HCT116 (cell line): ENCODE data around the gene FHOD3. TPM values are rescaled to one million over a fixed set of nuclear protein-coding genes. Genes with fewer than 3 reads are reported as not detected.

Experiments
- ATAC-seq: fragments of 200-7000 bp; cut with Tn5 transposase; 2 replicates; pipeline ENCODE4 v1.9.1; 2020; ENCODE audit warnings: mild to moderate bottlenecking, moderate library complexity
- BruUV-seq: library from RNA; stranded (reverse); fragments of 400-500 nt; replicated peaks from 2 replicates; lab custom pipeline; 2021; lab: Mats Ljungman, UMichigan
- CTCF ChIA-PET: fragments of 300-600 bp; sonication (Branson Sonifier 250); formaldehyde crosslinking; loops from one replicate; lab custom pipeline; 2021; ENCODE audit warnings: antibody characterized with exemption; lab: Charles Lee
- POLR2A ChIA-PET: fragments of 300-600, 350-600 bp; sonication (Branson Sonifier 250); formaldehyde crosslinking; loops from one replicate; lab custom pipeline; 2021; ENCODE audit warnings: antibody characterized with exemption; lab: Charles Lee
- RAD21 ChIA-PET, 2 experiments: fragments of 300-600 bp; sonication (Branson Sonifier 250); formaldehyde crosslinking; loops; one replicate each; lab custom pipeline; 2023; ENCODE audit warnings: low total read pairs in 2 of 2; ENCODE audit not compliant: uncharacterized antibody in 2 of 2, unreplicated experiment in 2 of 2, low non-redundant PET in 1 of 2; lab: Charles Lee
- DNase-seq: peaks from one replicate; pipeline ENCODE4 v3.0.0-alpha.2; 2010; ENCODE audit warnings: low read depth, low spot score
- H2AFZ ChIP-seq: fragments of 200-600 bp; shearing (Covaris generic), sonication (generic); 2 replicates; pipeline ENCODE4 v1.6.1; 2017; ENCODE audit warnings: low read depth, mixed run types, mixed read lengths, antibody characterized with exemption, low read length; ENCODE audit not compliant: poor library complexity, severe bottlenecking
- H3K27ac ChIP-seq: 2 replicates; pipeline ENCODE4 v1.5.1; 2012; ENCODE audit warnings: low read depth, low read length
- H3K27me3 ChIP-seq: fragments of 200-600 bp; sonication (generic); 2 replicates; pipeline ENCODE4 v1.6.1; 2016; ENCODE audit warnings: mixed run types, low read length, mixed read lengths; ENCODE audit not compliant: insufficient read depth
- H3K36me3 ChIP-seq, 2 experiments: fragments of 200-500 bp in 1 of 2; fragments of 200-600 bp in 1 of 2; sonication (Bioruptor generic) in 1 of 2; sonication (generic) in 1 of 2; 2 replicates each; pipeline versions ENCODE4 v1.5.1 to v1.6.1; 2014 to 2016; ENCODE audit warnings: low read length in 2 of 2, inconsistent platforms in 1 of 2, mixed read lengths in 1 of 2, mixed run types in 1 of 2; ENCODE audit not compliant: insufficient read depth in 2 of 2, control insufficient read depth in 1 of 2
- H3K4me1 ChIP-seq, 2 experiments: fragments of 200-600 bp in 1 of 2; sonication (generic) in 1 of 2; 2 replicates each; pipeline versions ENCODE4 v1.5.1 to v1.6.1; 2012 to 2017; ENCODE audit warnings: low read length in 2 of 2, inconsistent platforms in 1 of 2, mild to moderate bottlenecking in 1 of 2, mixed read lengths in 1 of 2, mixed run types in 1 of 2, moderate library complexity in 1 of 2; ENCODE audit not compliant: insufficient read depth in 2 of 2, control insufficient read depth in 1 of 2
- H3K4me2 ChIP-seq: fragments of 200-600 bp; sonication (generic); 2 replicates; pipeline ENCODE4 v1.6.1; 2017; ENCODE audit warnings: mixed run types, low read length, mixed read lengths
- H3K4me3 ChIP-seq, 2 experiments: fragments of 200-600 bp in 1 of 2; sonication (generic) in 1 of 2; replicated peaks in 1 of 2; 2 replicates each; pipeline ENCODE4 v1.5.1; 2011 to 2016; ENCODE audit warnings: low read length in 2 of 2, control low read depth in 1 of 2, low read depth in 1 of 2, mild to moderate bottlenecking in 1 of 2, mixed read lengths in 1 of 2, mixed run types in 1 of 2
- H3K79me2 ChIP-seq: fragments of 200-600 bp; sonication (generic); 2 replicates; pipeline ENCODE4 v1.6.1; 2017; ENCODE audit warnings: mild to moderate bottlenecking, mixed run types, low read length, moderate library complexity, mixed read lengths; ENCODE audit not compliant: insufficient read depth
- H3K9ac ChIP-seq: fragments of 200-600 bp; sonication (generic); 2 replicates; pipeline ENCODE4 v1.6.1; 2016; ENCODE audit warnings: low read length, mixed read lengths
- H3K9me2 ChIP-seq: fragments of 200-600 bp; sonication (generic), shearing (Covaris generic); 2 replicates; pipeline ENCODE4 v1.6.1; 2017; ENCODE audit warnings: mixed run types, mild to moderate bottlenecking, moderate library complexity; ENCODE audit not compliant: insufficient read depth
- H3K9me3 ChIP-seq, 2 experiments: fragments of 200-500 bp in 1 of 2; fragments of 200-600 bp in 1 of 2; sonication (Bioruptor generic) in 1 of 2; sonication (generic) in 1 of 2; 2 replicates each; pipeline ENCODE4 v1.6.1; 2014 to 2017; ENCODE audit warnings: low read length in 2 of 2, mixed read lengths in 2 of 2, inconsistent platforms in 1 of 2, low read depth in 1 of 2, mild to moderate bottlenecking in 1 of 2, mixed run types in 1 of 2, moderate library complexity in 1 of 2; ENCODE audit not compliant: control insufficient read depth in 1 of 2, insufficient read depth in 1 of 2
- H4K20me1 ChIP-seq: fragments of 200-600 bp; sonication (generic), shearing (Covaris generic); 2 replicates; pipeline ENCODE4 v1.6.1; 2017; ENCODE audit warnings: mixed run types, mild to moderate bottlenecking, moderate library complexity; ENCODE audit not compliant: insufficient read depth
- CBX3 ChIP-seq: IDR thresholded peaks from 2 replicates; pipeline ENCODE4 v1.6.1; 2012; ENCODE audit warnings: low read depth
- CTCF ChIP-seq, 3 experiments: fragments of 200-600 bp in 1 of 3; sonication (generic) in 1 of 3; IDR thresholded peaks in 2 of 3; conservative IDR thresholded peaks in 1 of 3; 2 replicates each; pipeline ENCODE4 v1.5.1; 2012 to 2017; ENCODE audit warnings: low read depth in 2 of 3, low read length in 2 of 3, antibody characterized with exemption in 1 of 3, borderline replicate concordance in 1 of 3, control low read depth in 1 of 3, mild to moderate bottlenecking in 1 of 3, mixed read lengths in 1 of 3, mixed run types in 1 of 3, moderate library complexity in 1 of 3; ENCODE audit not compliant: insufficient read depth in 1 of 3
- EGR1 ChIP-seq: IDR thresholded peaks from 2 replicates; pipeline ENCODE4 v1.6.1; 2012; ENCODE audit warnings: low read depth
- JUND ChIP-seq: IDR thresholded peaks from 2 replicates; pipeline ENCODE4 v1.6.1; 2012
- MAX ChIP-seq: IDR thresholded peaks from 2 replicates; pipeline ENCODE4 v1.6.1; 2012
- POLR2A ChIP-seq: IDR thresholded peaks from 2 replicates; pipeline ENCODE4 v1.7.0; 2011; ENCODE audit warnings: borderline replicate concordance; ENCODE audit not compliant: insufficient read depth, insufficient read length; ENCODE audit errors: extremely low read depth
- RAD21 ChIP-seq: IDR thresholded peaks from 2 replicates; pipeline ENCODE4 v1.6.1; 2012; ENCODE audit warnings: low read depth, mild to moderate bottlenecking
- SP1 ChIP-seq: IDR thresholded peaks from 2 replicates; pipeline ENCODE4 v1.6.1; 2012; ENCODE audit warnings: low read depth
- SRF ChIP-seq: IDR thresholded peaks from 2 replicates; pipeline ENCODE4 v1.6.1; 2012; ENCODE audit warnings: low read depth
- TCF7L2 ChIP-seq: IDR thresholded peaks from 2 replicates; pipeline ENCODE4 v1.7.0; 2011; ENCODE audit warnings: borderline replicate concordance, inconsistent platforms; ENCODE audit not compliant: insufficient read depth, insufficient read length; ENCODE audit errors: extremely low read depth
- YY1 ChIP-seq: IDR thresholded peaks from 2 replicates; pipeline ENCODE4 v1.6.1; 2011; ENCODE audit warnings: low read length, low read depth, moderate library complexity, mild to moderate bottlenecking; ENCODE audit not compliant: insufficient replicate concordance; ENCODE audit errors: extremely low read depth
- ZFX ChIP-seq: fragments of 450-650 bp; IDR thresholded peaks from 2 replicates; pipeline ENCODE4 v1.6.1; 2017
- intact Hi-C: fragments of 100-400 bp; cut with micrococcal nuclease; formaldehyde crosslinking; loops from 2 replicates; pipeline ENCODE4 v1.10.0; 2022
- total RNA-seq: library from RNA; stranded (reverse); gene quantifications from one replicate; pipeline ENCODE4 v1.2.1, GENCODE V29; 2021; ENCODE audit not compliant: unreplicated experiment

Gene FHOD3
- total RNA-seq, 1 experiment from 2014 or later: 4.0 TPM

- ChIA-PET POLR2A (no interaction called here), RAD21 (no interaction called here), CTCF (no interaction called here)
- Histone ChIP-seq H3K4me2 (no peak overlapping the region), H3K4me1 (no peaks in the 10 kb centered on the region), H3K79me2 (no peaks in the 10 kb centered on the region), H3K36me3 (no peaks in the 10 kb centered on the region), H3K9me2 (no peaks in the 10 kb centered on the region), H4K20me1 (no peaks in the 10 kb centered on the region), H3K27ac (no peak overlapping the region), H3K4me3 (no peak overlapping the region), H3K9me3 (no peaks in the 10 kb centered on the region), H2AFZ (no peak overlapping the region), H3K9ac (no peak overlapping the region), H3K27me3 (no peaks in the 10 kb centered on the region)
- ATAC-seq (no peak), DNase-seq (no peak)
- TF ChIP-seq TCF7L2 (no peak), SP1 (no peak), YY1 (no peak), JUND (no peak), CTCF (IDR thresholded peaks at IDR 0.05 in 2 of 3, conservative IDR thresholded peaks at IDR 0.05 in 1 of 3; ENCODE audit: borderline replicate concordance in 1 of 3, insufficient read depth in 1 of 3, low read depth in 2 of 3, low read length in 2 of 3) (no peak), POLR2A (no peak), CBX3 (no peak), EGR1 (no peak), ZFX (no peak), SRF (no peak)
- no TSS peak for BruUV-seq
- intact Hi-C loops: no loop called here
Observed at GRCh38 chr18:36536426-36536825, 238.9 kb downstream of the FHOD3 start.

- no TSS peak for BruUV-seq
- RAD21 ChIA-PET: no interaction called here
Observed at GRCh38 chr18:36537289-36537688, 239.8 kb downstream of the FHOD3 start.

More at GRCh38 chr18:36537289-36537688, 239.8 kb downstream of the FHOD3 start:
- CTCF ChIA-PET: no interaction called here
- no peak for DNase-seq
- H3K4me2 ChIP-seq: no peak overlapping the region
- H3K27ac ChIP-seq: no peak overlapping the region
- no peak overlapping the region for H3K4me3 ChIP-seq
- H3K9me2 ChIP-seq: no peaks in the 10 kb centered on the region
- H3K9ac ChIP-seq: no peak overlapping the region
- no peak for ATAC-seq
- H3K27me3 ChIP-seq: no peaks in the 10 kb centered on the region
- no peaks in the 10 kb centered on the region for H3K36me3 ChIP-seq
- intact Hi-C loops: no loop called here
- H3K79me2 ChIP-seq: no peaks in the 10 kb centered on the region
- POLR2A ChIA-PET: no interaction called here
- no peaks in the 10 kb centered on the region for H3K4me1 ChIP-seq
- no peak overlapping the region for H2AFZ ChIP-seq
- no peak for TF ChIP-seq MAX
- peak; percentile 34; the same call in 1 of the 2 replicates for TF ChIP-seq RAD21
- no peak for TF ChIP-seq YY1
- H4K20me1 ChIP-seq: no peaks in the 10 kb centered on the region
- no peaks in the 10 kb centered on the region for H3K9me3 ChIP-seq
